A673 (cell line): ENCODE data around the gene GFY.

Experiments used
- CTCF ChIP-seq: fragments of 300-800, 200-600 bp; sonication (generic); conservative IDR thresholded peaks from 2 replicates; pipeline ENCODE4 v1.5.1; 2017; ENCODE audit warnings: low read depth, mild to moderate bottlenecking, antibody characterized with exemption, low read length, moderate library complexity, mixed read lengths
- EZH2 ChIP-seq: fragments of 200-600 bp; sonication (generic); IDR thresholded peaks from 2 replicates; pipeline ENCODE4 v1.6.1; 2017; ENCODE audit warnings: borderline replicate concordance, low read depth, mild to moderate bottlenecking, mixed read lengths, antibody characterized with exemption, low read length; ENCODE audit not compliant: poor library complexity, severe bottlenecking

- TF ChIP-seq CTCF (no peak), EZH2 (no peak)
Measured at GRCh38 chr19:49427855-49428546, 2.8 kb downstream of the GFY start.
